PFSK-1 (cell line): ENCODE results near the gene UNC5CL.

Experiments
- FOXP2 ChIP-seq: optimal IDR thresholded peaks from 2 replicates; pipeline ENCODE3; 2011; ENCODE audit warnings: borderline replicate concordance, control low read depth, inconsistent platforms; ENCODE audit not compliant: insufficient read depth; ENCODE audit errors: extremely low read length, extremely low read depth
- TAF1 ChIP-seq: IDR thresholded peaks from 2 replicates; pipeline ENCODE4 v1.6.1; 2012; ENCODE audit warnings: low read length, control low read depth, borderline replicate concordance; ENCODE audit not compliant: insufficient read depth
- TF ChIP-seq, protein P1 (sequence below), 2 experiments: IDR thresholded peaks; 2 replicates each; pipeline versions ENCODE4 v1.6.1 to v1.8.0; 2011 to 2012; ENCODE audit warnings: low read depth in 2 of 2, low read length in 2 of 2, control low read depth in 1 of 2, inconsistent platforms in 1 of 2, mild to moderate bottlenecking in 1 of 2, moderate library complexity in 1 of 2; ENCODE audit not compliant: insufficient read depth in 1 of 2

DNA sequence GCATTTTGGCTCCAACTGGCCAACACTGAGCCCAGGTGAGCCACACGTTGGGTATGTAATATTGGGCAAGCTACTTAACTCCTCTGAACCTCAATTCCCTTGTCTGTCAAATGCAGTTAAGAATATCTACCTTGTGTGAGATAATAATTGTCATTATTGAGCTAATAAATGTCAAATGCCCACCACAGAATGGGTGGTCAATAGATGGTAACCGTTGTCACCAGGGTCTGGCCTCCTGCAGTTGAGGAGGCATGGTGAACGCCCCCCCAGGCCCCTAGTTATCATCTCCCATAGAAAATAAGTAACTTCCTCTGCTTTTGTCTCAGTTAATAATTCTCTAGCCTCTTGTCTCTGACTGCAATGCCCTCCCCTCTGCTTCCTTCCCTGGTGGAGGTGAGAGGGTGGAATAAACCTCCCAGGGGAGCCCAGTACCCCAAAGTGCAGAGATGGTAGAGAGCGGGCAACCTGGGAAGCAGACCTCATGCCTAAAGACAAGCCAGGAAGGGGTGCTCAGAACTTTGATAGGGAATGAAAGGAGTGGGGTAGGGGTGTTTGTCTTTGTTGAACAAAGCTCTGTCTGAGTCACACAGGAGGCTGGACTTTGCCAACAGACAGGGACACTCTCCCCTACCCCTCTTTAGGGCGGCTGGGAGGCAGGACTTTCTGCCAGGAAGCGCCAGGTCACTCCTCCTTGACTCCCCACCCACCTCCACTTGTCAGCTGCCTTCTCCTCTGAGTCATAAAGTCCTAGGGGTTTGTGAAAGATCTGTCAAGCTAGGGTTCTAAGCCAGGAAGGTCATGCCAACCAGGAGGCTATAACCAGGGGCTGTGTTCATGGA, 1.3 kb upstream of the UNC5CL start:
- TF ChIP-seq, protein P1, sequence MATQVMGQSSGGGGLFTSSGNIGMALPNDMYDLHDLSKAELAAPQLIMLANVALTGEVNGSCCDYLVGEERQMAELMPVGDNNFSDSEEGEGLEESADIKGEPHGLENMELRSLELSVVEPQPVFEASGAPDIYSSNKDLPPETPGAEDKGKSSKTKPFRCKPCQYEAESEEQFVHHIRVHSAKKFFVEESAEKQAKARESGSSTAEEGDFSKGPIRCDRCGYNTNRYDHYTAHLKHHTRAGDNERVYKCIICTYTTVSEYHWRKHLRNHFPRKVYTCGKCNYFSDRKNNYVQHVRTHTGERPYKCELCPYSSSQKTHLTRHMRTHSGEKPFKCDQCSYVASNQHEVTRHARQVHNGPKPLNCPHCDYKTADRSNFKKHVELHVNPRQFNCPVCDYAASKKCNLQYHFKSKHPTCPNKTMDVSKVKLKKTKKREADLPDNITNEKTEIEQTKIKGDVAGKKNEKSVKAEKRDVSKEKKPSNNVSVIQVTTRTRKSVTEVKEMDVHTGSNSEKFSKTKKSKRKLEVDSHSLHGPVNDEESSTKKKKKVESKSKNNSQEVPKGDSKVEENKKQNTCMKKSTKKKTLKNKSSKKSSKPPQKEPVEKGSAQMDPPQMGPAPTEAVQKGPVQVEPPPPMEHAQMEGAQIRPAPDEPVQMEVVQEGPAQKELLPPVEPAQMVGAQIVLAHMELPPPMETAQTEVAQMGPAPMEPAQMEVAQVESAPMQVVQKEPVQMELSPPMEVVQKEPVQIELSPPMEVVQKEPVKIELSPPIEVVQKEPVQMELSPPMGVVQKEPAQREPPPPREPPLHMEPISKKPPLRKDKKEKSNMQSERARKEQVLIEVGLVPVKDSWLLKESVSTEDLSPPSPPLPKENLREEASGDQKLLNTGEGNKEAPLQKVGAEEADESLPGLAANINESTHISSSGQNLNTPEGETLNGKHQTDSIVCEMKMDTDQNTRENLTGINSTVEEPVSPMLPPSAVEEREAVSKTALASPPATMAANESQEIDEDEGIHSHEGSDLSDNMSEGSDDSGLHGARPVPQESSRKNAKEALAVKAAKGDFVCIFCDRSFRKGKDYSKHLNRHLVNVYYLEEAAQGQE (IDR thresholded peaks at IDR 0.05; ENCODE audit: insufficient read depth in 1 of 2, low read depth in 2 of 2, low read length in 2 of 2): no peak
- TF ChIP-seq FOXP2: no peak
- no peak for TF ChIP-seq TAF1
